HG02678 (cell line): ENCODE results near the gene NUP37.

ENCODE experiments used
- ATAC-seq: cut with Tn5 transposase; IDR thresholded peaks from one replicate; pipeline ENCODE4 v1.9.1; 2021; ENCODE audit warnings: mild to moderate bottlenecking, moderate library complexity; ENCODE audit not compliant: unreplicated experiment

Gene NUP37

DNA sequence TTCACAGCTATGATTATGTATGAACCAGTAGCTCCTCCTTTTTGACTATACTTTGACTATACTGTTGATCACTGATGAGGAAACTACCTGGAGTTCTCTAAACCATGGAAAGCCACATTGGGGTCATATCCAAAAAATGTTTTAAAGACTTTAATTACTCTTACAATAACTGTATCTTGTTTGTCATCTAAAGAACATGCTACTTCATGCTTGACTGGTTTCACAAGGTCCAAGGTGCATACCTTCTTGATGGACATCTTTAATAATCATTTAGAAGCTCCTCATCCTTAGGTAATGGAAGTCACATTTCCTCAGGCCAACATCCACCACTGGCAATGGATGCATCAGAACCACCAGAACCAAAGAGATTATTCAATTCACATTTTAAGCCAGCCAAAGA lies 88.1 kb downstream of the NUP37 start:
- no peak for ATAC-seq

DNA sequence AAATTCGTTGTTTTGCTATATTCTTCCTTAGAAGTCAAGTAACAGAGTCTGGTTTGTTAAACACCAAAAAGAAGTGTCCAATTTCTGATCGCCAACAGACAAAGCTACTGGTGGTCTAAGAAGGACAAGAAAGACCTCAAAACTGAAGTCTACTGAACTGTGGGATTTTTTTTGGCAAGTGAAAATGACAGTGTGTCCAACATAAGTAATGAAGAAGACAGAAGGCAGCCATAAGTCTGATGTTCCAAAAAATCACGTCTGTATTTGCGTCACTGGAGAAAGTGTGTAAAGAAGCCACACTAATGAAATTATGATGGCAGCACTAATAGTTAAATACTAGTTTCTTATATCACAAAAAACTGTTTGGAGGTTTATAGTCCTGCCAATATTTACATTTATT lies 90.8 kb downstream of the NUP37 start:
- ATAC-seq: no peak

DNA sequence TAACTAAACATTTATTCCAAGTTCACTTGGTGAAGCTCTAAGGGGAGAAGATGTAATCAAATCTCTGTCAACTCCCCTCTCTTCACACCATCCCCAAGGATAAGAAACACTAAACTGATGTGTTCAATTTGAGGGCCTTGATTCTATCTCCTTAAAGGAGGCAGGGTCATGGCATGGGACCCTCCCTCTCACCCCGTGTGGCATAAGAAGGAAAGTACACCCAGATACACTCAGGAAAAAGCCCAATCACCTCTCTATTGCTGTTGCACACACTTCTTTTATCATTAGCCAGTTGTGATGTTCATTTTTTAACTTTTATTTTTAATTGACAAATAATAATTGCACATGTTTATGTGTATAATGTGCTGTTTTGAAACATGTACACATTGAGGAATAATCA lies 93.2 kb downstream of the NUP37 start:
- no peak for ATAC-seq

DNA sequence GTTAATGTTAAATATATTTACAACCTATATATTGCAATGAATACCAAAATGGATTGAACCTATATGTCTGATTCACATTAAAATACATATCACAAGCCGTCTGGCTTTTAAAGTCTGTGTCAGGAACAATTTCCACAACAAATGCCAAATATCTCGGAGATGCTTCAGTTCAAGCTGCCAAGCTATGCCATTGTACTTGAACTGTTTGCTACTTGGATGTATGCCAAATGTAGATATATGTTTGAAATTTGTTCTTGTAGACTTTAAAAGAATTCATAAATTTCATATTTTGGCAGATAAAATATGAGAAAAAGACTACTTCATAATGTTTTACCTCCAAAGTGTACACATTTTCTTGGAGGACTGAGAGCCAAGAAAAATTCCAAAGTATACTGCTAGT lies 95.1 kb downstream of the NUP37 start:
- no peak for ATAC-seq

DNA sequence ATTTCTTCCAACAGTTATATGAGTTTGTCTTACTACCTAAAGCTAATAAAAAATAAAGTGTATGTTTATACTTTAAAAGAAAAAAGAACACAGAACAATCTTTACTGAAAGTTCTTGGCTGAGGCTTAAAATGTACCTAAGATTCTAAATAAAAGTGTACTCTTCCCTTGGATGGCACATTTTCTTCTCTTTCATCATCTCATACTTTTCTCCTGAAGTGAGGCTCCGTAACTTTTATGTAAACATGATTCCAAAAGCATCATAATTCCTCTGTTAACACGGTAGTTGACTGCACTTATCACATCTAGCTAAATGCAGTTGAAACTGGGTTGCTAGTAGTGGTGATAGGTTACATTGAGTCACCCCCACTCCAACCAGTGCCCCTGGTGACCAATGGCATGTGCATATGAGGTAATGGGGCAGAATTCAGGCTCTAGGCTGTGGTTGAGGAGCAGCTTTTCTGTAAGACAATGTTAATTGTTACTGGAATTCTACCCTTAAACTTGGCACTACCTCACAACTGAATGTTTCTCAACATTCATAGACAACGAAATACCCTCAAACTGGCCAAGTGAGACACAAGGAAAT lies 96.5 kb downstream of the NUP37 start:
- ATAC-seq: no peak
